Dedifferentiated amniotic fluid mesenchymal stem cell (primary cell): ENCODE measurements around the gene IQGAP2.

Experiments
- DNase-seq: peaks from one replicate; pipeline ENCODE4 v3.0.0-alpha.2; 2016; ENCODE audit errors: extremely low spot score

Gene IQGAP2

GRCh38 chr5:76477571-76477970 is 74.5 kb downstream of the IQGAP2 start:
- no peak for DNase-seq

GRCh38 chr5:76479281-76479680 is 76.2 kb downstream of the IQGAP2 start:
- DNase-seq = no peak

- no peak for DNase-seq
Observed at GRCh38 chr5:76479973-76480667, 77.0 kb downstream of the IQGAP2 start.

- DNase-seq = no peak
Observed at GRCh38 chr5:76482984-76483383, 79.9 kb downstream of the IQGAP2 start.

- no peak for DNase-seq
Observed at GRCh38 chr5:76483433-76483832, 80.3 kb downstream of the IQGAP2 start.

GRCh38 chr5:76483881-76484280 is 80.8 kb downstream of the IQGAP2 start:
- DNase-seq = no peak

GRCh38 chr5:76485511-76485910 is 82.4 kb downstream of the IQGAP2 start:
- DNase-seq = no peak

- DNase-seq = no peak
Observed at GRCh38 chr5:76487386-76487785, 84.3 kb downstream of the IQGAP2 start.

- DNase-seq = no peak
Observed at GRCh38 chr5:76487821-76488220, 84.7 kb downstream of the IQGAP2 start.

- no peak for DNase-seq
Observed at GRCh38 chr5:76488969-76489368, 85.9 kb downstream of the IQGAP2 start.

GRCh38 chr5:76489877-76490688 is 87.0 kb downstream of the IQGAP2 start:
- DNase-seq = no peak

GRCh38 chr5:76490960-76491359 is 87.9 kb downstream of the IQGAP2 start:
- no peak for DNase-seq

GRCh38 chr5:76492819-76493189 is 89.7 kb downstream of the IQGAP2 start:
- DNase-seq = no peak

- DNase-seq = no peak
Observed at GRCh38 chr5:76493190-76493837, 90.2 kb downstream of the IQGAP2 start.

GRCh38 chr5:76494201-76494600 is 91.1 kb downstream of the IQGAP2 start:
- no peak for DNase-seq

- no peak for DNase-seq
Observed at GRCh38 chr5:76495870-76496269, 92.8 kb downstream of the IQGAP2 start.

- DNase-seq = no peak
Observed at GRCh38 chr5:76497065-76497460, 94.0 kb downstream of the IQGAP2 start.

- DNase-seq = no peak
Observed at GRCh38 chr5:76497986-76498717, 95.1 kb downstream of the IQGAP2 start.

- no peak for DNase-seq
Observed at GRCh38 chr5:76499507-76500161, 96.5 kb downstream of the IQGAP2 start.

- DNase-seq = no peak
Observed at GRCh38 chr5:76500633-76501393, 97.7 kb downstream of the IQGAP2 start.

GRCh38 chr5:76503929-76504328 is 100.8 kb downstream of the IQGAP2 start:
- DNase-seq = no peak
